ENCODE data around the gene CYB5A. TPM values are rescaled to one million over a fixed set of nuclear protein-coding genes. Genes with fewer than 3 reads are reported as not detected.
A peak's percentile ranks its signal among the peaks of the same experiment; 100 is the strongest.

CYB5A gene
- total and polyA plus RNA-seq, 9 of the 15 experiments (the other 6 are each of a cell fraction or from before 2014, with no cell fraction given), result 11.9 to 22.6 (median 14.1) TPM

- TF ChIP-seq HBP1 (CRISPR knock-in tag; IDR thresholded peaks at IDR 0.05) (no peak), ZKSCAN1 (IDR thresholded peaks at IDR 0.05; ENCODE audit: low read depth, low read length) (0 out of 2 replicates have a peak, but pooled peaks have one; percentile 50), CREM (IDR thresholded peaks at IDR 0.05; ENCODE audit: low read depth) (peak; percentile 26; the same call in 1 of the 2 replicates), ZBTB8A (IDR thresholded peaks at IDR 0.05; ENCODE audit: partially characterized antibody) (no peak), JUN (IDR thresholded peaks at IDR 0.05; ENCODE audit: borderline replicate concordance, low read depth, low read length) (0 out of 2 replicates have a peak, but pooled peaks have one; percentile 10), JUN (CRISPR knock-in tag; IDR thresholded peaks at IDR 0.05; ENCODE audit: borderline replicate concordance) (no peak), NR2F6 (CRISPR knock-in tag; IDR thresholded peaks at IDR 0.05) (no peak), GATA2 (CRISPR knock-in tag; IDR thresholded peaks at IDR 0.05) (peak; percentile 82), NELFE (IDR thresholded peaks at IDR 0.05; ENCODE audit: insufficient read depth, insufficient read length) (no peak), FOXJ2 (tag; IDR thresholded peaks at IDR 0.05) (peak; percentile 68), MTA1 (IDR thresholded peaks at IDR 0.05; ENCODE audit: borderline replicate concordance) (peak; percentile 62), HNRNPLL (IDR thresholded peaks at IDR 0.05; ENCODE audit: low read depth, low read length, poor library complexity, severe bottlenecking) (no peak), ZNF780A (CRISPR knock-in tag; IDR thresholded peaks at IDR 0.05) (no peak), NUFIP1 (IDR thresholded peaks at IDR 0.05; ENCODE audit: partially characterized antibody) (no peak), PBX2 (CRISPR knock-in tag; IDR thresholded peaks at IDR 0.05; ENCODE audit: low read depth) (no peak), PBX2 (tag; conservative IDR thresholded peaks at IDR 0.05; ENCODE audit: low read depth) (peak; percentile 20; the same call in 1 of the 2 replicates), RAD51 (IDR thresholded peaks at IDR 0.05; ENCODE audit: borderline replicate concordance, low read depth) (peak; percentile 6; the same call in 1 of the 2 replicates), PHF8 (IDR thresholded peaks at IDR 0.05; ENCODE audit: borderline replicate concordance, low read length) (peak; percentile 22; the same call in 1 of the 2 replicates), SOX6 (IDR thresholded peaks at IDR 0.05) (peak; percentile 76), MBD2 (IDR thresholded peaks at IDR 0.05; ENCODE audit: borderline replicate concordance, low read depth) (peak; percentile 41; the same call in 1 of the 2 replicates), ZNF140 (CRISPR knock-in tag; IDR thresholded peaks at IDR 0.05) (no peak), MYNN (IDR thresholded peaks at IDR 0.05) (peak; percentile 44; the same call in 1 of the 2 replicates), MYNN (CRISPR knock-in tag; IDR thresholded peaks at IDR 0.05) (no peak), FOXK2 (conservative IDR thresholded peaks at IDR 0.05 in 1 of 2, IDR thresholded peaks at IDR 0.05 in 1 of 2; ENCODE audit: low read depth in 2 of 2) (peak; percentile 74 to 81), ID3 (CRISPR knock-in tag; IDR thresholded peaks at IDR 0.05) (no peak), ID3 (tag; IDR thresholded peaks at IDR 0.05) (no peak)
Measured at GRCh38 chr18:74242438-74243096, 49.2 kb downstream of the CYB5A start (continued).
